D721Med (cell line): Measurements from ENCODE around the gene TMEM42.

Experiments
- DNase-seq: peaks from one replicate; pipeline ENCODE4 v3.0.0; 2011; ENCODE audit warnings: low spot score; ENCODE audit not compliant: insufficient read length
- FAIRE-seq: peaks from 2 replicates; lab custom pipeline; 2011; peaks lifted over from hg19 to GRCh38; lab: Jason Lieb, UNC
- CTCF ChIP-seq: IDR thresholded peaks from 2 replicates; pipeline ENCODE4 v1.5.1; 2012; ENCODE audit warnings: mild to moderate bottlenecking, control low read depth; ENCODE audit not compliant: insufficient read depth; ENCODE audit errors: missing control alignments

Gene TMEM42

GRCh38 chr3:44875596-44875995, 13.9 kb downstream of the TMEM42 start:
- FAIRE-seq (no peak), DNase-seq (no peak)
- no peak for TF ChIP-seq CTCF

- DNase-seq (no peak), FAIRE-seq (no peak)
- no peak for TF ChIP-seq CTCF
These were observed 15.6 kb downstream of the TMEM42 start for GRCh38 chr3:44877333-44877732.

GRCh38 chr3:44880284-44880683, 18.6 kb downstream of the TMEM42 start:
- no peak for FAIRE-seq
- no peak for TF ChIP-seq CTCF
- no peak for DNase-seq

- no peak for TF ChIP-seq CTCF
- FAIRE-seq: no peak
- DNase-seq: no peak
These were observed 21.7 kb downstream of the TMEM42 start for GRCh38 chr3:44883213-44883955.

- DNase-seq (no peak), FAIRE-seq (no peak)
- TF ChIP-seq CTCF: no peak
These were observed 22.3 kb downstream of the TMEM42 start for GRCh38 chr3:44883999-44884431.

- DNase-seq: no peak
- TF ChIP-seq CTCF: no peak
- no peak for FAIRE-seq
These were observed 23.9 kb downstream of the TMEM42 start for GRCh38 chr3:44885618-44886017.

GRCh38 chr3:44886561-44886960, 24.8 kb downstream of the TMEM42 start:
- no peak for TF ChIP-seq CTCF
- FAIRE-seq (no peak), DNase-seq (no peak)
